GM19035 (cell line): ENCODE data around the gene OR5AS1.
"Not testable (repeated sequence)": the region's sequence is repeated elsewhere in the genome, so short reads cannot be mapped to it uniquely, and the experiment has no call there.

Source experiments
- ATAC-seq: cut with Tn5 transposase; IDR thresholded peaks from one replicate; pipeline ENCODE4 v1.9.1; 2021; ENCODE audit not compliant: unreplicated experiment

OR5AS1 gene

GRCh38 chr11:56027354-56027753, at the start of gene OR5AS1:
OR5AS1 (plus strand) TSS chr11:56027654; CDS start chr11:56030419, 2,765 bp downstream.
- no peak for ATAC-seq

- ATAC-seq: no peak
Observed at GRCh38 chr11:55994525-55994924, 32.9 kb upstream of the OR5AS1 start, which contains the start of gene OR5F1. OR5F1 (minus strand) TSS chr11:55994625; CDS start chr11:55994625, 0 bp downstream.

- no peak for ATAC-seq
Observed at GRCh38 chr11:56010716-56011115, 16.7 kb upstream of the OR5AS1 start.

- no peak for ATAC-seq
Observed at GRCh38 chr11:56013805-56014204, 13.6 kb upstream of the OR5AS1 start.

- no peak for ATAC-seq
Observed at GRCh38 chr11:56045538-56045937, 18.1 kb downstream of the OR5AS1 start.

GRCh38 chr11:56048480-56048879, 21.0 kb downstream of the OR5AS1 start:
- ATAC-seq: no peak

- no peak for ATAC-seq
Observed at GRCh38 chr11:56049487-56049886, 22.0 kb downstream of the OR5AS1 start.

GRCh38 chr11:56056366-56056765, 28.9 kb downstream of the OR5AS1 start:
- ATAC-seq: not testable (repeated sequence)

GRCh38 chr11:56057661-56058237, 30.3 kb downstream of the OR5AS1 start:
- ATAC-seq: not testable (repeated sequence)

GRCh38 chr11:56058260-56058780, 30.9 kb downstream of the OR5AS1 start:
- not testable (repeated sequence) for ATAC-seq

GRCh38 chr11:56066980-56067379, 39.5 kb downstream of the OR5AS1 start:
- ATAC-seq: no peak
